Measurements from ENCODE around the gene DGAT2.

DNA sequence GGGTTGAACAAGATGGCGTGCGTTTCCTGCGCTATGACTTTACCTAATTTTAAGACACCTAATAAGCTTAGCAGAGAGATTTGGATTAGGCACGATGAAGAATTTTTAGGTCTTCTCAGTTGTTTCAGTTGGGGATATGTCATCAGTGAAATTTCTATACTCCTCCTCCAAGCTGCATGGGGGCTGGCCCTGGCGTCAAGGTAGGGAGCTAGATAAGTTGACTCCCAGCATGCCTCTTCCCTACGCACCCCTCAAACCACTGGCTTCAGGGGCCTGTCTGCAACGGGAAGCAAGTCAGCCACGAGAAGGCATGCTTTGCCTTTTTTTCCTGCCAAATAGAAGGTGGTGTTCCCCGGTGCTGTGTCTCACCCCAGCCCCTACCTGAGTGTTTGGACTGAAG is 13.3 kb downstream of the DGAT2 start:
- TF ChIP-seq, protein P1, sequence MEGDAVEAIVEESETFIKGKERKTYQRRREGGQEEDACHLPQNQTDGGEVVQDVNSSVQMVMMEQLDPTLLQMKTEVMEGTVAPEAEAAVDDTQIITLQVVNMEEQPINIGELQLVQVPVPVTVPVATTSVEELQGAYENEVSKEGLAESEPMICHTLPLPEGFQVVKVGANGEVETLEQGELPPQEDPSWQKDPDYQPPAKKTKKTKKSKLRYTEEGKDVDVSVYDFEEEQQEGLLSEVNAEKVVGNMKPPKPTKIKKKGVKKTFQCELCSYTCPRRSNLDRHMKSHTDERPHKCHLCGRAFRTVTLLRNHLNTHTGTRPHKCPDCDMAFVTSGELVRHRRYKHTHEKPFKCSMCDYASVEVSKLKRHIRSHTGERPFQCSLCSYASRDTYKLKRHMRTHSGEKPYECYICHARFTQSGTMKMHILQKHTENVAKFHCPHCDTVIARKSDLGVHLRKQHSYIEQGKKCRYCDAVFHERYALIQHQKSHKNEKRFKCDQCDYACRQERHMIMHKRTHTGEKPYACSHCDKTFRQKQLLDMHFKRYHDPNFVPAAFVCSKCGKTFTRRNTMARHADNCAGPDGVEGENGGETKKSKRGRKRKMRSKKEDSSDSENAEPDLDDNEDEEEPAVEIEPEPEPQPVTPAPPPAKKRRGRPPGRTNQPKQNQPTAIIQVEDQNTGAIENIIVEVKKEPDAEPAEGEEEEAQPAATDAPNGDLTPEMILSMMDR (IDR thresholded peaks at IDR 0.05; ENCODE audit: low read depth, low read length, missing input control), result no peak
- TF ChIP-seq GABPA (IDR thresholded peaks at IDR 0.05 in 1 of 2, conservative IDR thresholded peaks at IDR 0.05 in 1 of 2), result no peak
- TF ChIP-seq RAD21 (IDR thresholded peaks at IDR 0.05), result no peak

All from liver (tissue), 3 donors.